Neural cell (in vitro differentiated cells): ENCODE results near the gene DSG3.

Experiments used
- CTCF ChIP-seq: fragments of 450-650 bp; IDR thresholded peaks from 2 replicates; pipeline ENCODE4 v1.5.1; 2014; ENCODE audit warnings: antibody characterized with exemption, mild to moderate bottlenecking, moderate library complexity; ENCODE audit not compliant: poor library complexity, severe bottlenecking
- EP300 ChIP-seq: fragments of 450-650 bp; conservative IDR thresholded peaks from 2 replicates; pipeline ENCODE4 v1.6.1; 2014; ENCODE audit warnings: antibody characterized with exemption, mild to moderate bottlenecking, moderate library complexity; ENCODE audit not compliant: poor library complexity, severe bottlenecking
- EZH2 ChIP-seq: fragments of 200-600, 300-800 bp; shearing (Covaris generic), sonication (generic); IDR thresholded peaks from 2 replicates; pipeline ENCODE4 v1.6.1; 2014; ENCODE audit warnings: antibody characterized with exemption, low read length, borderline replicate concordance, mild to moderate bottlenecking; ENCODE audit not compliant: insufficient read depth, poor library complexity, severe bottlenecking
- MXI1 ChIP-seq: fragments of 450-650 bp; conservative IDR thresholded peaks from 2 replicates; pipeline ENCODE4 v1.6.1; 2014; ENCODE audit warnings: antibody characterized with exemption, mild to moderate bottlenecking; ENCODE audit not compliant: poor library complexity, severe bottlenecking
- REST ChIP-seq: IDR thresholded peaks from 2 replicates; pipeline ENCODE4 v1.6.1; 2012; ENCODE audit warnings: borderline replicate concordance
- SMC3 ChIP-seq: fragments of 450-650 bp; conservative IDR thresholded peaks from 2 replicates; pipeline ENCODE4 v1.6.1; 2014; ENCODE audit warnings: antibody characterized with exemption, mild to moderate bottlenecking, moderate library complexity; ENCODE audit not compliant: poor library complexity
- TAF1 ChIP-seq: IDR thresholded peaks from 2 replicates; pipeline ENCODE4 v1.6.1; 2012; ENCODE audit warnings: low read depth

- TF ChIP-seq EZH2, result no peak
- no peak for TF ChIP-seq MXI1
- TF ChIP-seq CTCF, result no peak
- TF ChIP-seq EP300, result no peak
- no peak for TF ChIP-seq TAF1
- TF ChIP-seq SMC3, result no peak
- no peak for TF ChIP-seq REST
Measured at GRCh38 chr18:31513189-31513935, 65.8 kb downstream of the DSG3 start.
